BJ (cell line): ENCODE data around the gene ZFP36L2. TPM values are rescaled to one million over a fixed set of nuclear protein-coding genes. Genes with fewer than 3 reads are reported as not detected.

Experiments used
- CTCF ChIA-PET: fragments of 350-600 bp; formaldehyde crosslinking; extraction: SDS; loops from one replicate; lab custom pipeline; 2021; ENCODE audit warnings: antibody characterized with exemption, inconsistent platforms; lab: Yijun Ruan, JAX
- POLR2A ChIA-PET: fragments of 300-600 bp; sonication (Branson Sonifier 250); formaldehyde crosslinking; extraction: SDS; loops from one replicate; lab custom pipeline; 2021; ENCODE audit warnings: antibody characterized with exemption; lab: Charles Lee
- DNase-seq: peaks from one replicate; pipeline ENCODE4 v3.0.0-alpha.2; 2011; ENCODE audit warnings: low read depth
- H3K27me3 ChIP-seq: 2 replicates; pipeline ENCODE4 v1.6.0; 2011; ENCODE audit warnings: low read length; ENCODE audit not compliant: control insufficient read depth, insufficient read depth
- H3K36me3 ChIP-seq: 2 replicates; pipeline ENCODE4 v1.5.1; 2011; ENCODE audit warnings: low read length; ENCODE audit not compliant: control insufficient read depth, insufficient read depth
- H3K4me3 ChIP-seq: 2 replicates; pipeline ENCODE4 v1.5.1; 2011; ENCODE audit warnings: low read depth, mild to moderate bottlenecking, control low read depth, low read length
- polyA plus RNA-seq: library from polyadenylated mRNA; depleted of rRNA; stranded (reverse); fragments of >200 nt; gene quantifications from 2 replicates; pipeline ENCODE4 v1.2.3, GENCODE V29; 2011
- TF ChIP-seq, protein P1 (sequence below): IDR thresholded peaks from 2 replicates; pipeline ENCODE4 v1.5.1; 2011; ENCODE audit warnings: low read depth, mild to moderate bottlenecking, control low read depth, inconsistent platforms, low read length, moderate library complexity; ENCODE audit not compliant: insufficient read depth

The ZFP36L2 gene
- polyA plus RNA-seq, 1 experiment, result 4.0 TPM

DNA sequence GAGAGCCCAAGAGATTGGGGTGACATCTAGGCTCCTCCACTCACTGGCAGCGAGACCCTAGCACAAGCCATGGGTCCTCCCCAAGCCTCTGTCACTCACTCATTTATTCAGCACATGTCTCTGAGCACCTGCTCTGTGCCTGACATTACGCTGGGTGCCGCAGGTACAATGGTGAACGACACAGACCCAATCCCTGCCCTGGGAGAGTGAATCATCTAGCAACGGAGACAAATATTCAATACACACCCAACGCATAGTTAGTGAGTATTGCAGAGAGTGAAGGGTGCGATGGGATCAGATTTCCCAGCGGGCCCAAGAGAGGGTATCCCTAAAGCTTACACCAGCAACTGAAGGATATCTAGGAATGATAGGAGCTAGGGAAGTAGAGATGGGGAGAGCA lies 45.5 kb downstream of the ZFP36L2 start:
- CTCF ChIA-PET, result no interaction called here
- no peak for DNase-seq
- TF ChIP-seq, protein P1, sequence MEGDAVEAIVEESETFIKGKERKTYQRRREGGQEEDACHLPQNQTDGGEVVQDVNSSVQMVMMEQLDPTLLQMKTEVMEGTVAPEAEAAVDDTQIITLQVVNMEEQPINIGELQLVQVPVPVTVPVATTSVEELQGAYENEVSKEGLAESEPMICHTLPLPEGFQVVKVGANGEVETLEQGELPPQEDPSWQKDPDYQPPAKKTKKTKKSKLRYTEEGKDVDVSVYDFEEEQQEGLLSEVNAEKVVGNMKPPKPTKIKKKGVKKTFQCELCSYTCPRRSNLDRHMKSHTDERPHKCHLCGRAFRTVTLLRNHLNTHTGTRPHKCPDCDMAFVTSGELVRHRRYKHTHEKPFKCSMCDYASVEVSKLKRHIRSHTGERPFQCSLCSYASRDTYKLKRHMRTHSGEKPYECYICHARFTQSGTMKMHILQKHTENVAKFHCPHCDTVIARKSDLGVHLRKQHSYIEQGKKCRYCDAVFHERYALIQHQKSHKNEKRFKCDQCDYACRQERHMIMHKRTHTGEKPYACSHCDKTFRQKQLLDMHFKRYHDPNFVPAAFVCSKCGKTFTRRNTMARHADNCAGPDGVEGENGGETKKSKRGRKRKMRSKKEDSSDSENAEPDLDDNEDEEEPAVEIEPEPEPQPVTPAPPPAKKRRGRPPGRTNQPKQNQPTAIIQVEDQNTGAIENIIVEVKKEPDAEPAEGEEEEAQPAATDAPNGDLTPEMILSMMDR, result no peak
- Histone ChIP-seq H3K4me3 (no peak overlapping the region), H3K27me3 (no peaks in the 10 kb centered on the region), H3K36me3 (no peaks in the 10 kb centered on the region)
- POLR2A ChIA-PET, result interaction anchor here (0.6 kb wide), 1 partner anchor 252 kb away, joined by 3 read pairs; no protein-coding TSS in a partner anchor

DNA sequence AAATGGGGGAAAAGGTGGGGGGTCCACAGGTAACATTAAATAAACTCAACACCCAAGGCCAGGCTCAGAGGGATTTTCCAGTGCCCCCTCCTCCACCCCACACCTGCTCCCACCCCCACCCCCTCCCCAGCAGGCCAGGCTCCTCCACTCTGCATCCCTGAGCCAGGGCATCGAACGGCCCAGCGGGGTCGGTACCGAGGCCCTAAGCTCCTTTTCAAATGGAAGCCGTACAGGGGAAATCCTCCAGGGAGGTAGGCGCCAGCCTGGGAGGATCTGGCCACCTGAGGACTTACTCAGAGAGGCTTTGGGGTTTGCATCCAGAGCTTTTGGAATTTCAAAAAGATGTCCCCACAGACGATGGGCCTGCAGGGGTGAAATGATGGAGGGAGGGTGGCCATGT lies 46.5 kb downstream of the ZFP36L2 start:
- no peak for DNase-seq
- ChIA-PET POLR2A (interaction anchor here (0.5 kb wide), 1 partner anchor 41 kb away, joined by 3 read pairs; no protein-coding TSS in a partner anchor), CTCF (interaction anchor here (0.7 to 1.0 kb wide), 2 partner anchors 23 to 49 kb away, joined by 3 read pairs; no protein-coding TSS in a partner anchor)
- Histone ChIP-seq H3K36me3 (no peaks in the 10 kb centered on the region), H3K4me3 (no peak overlapping the region), H3K27me3 (no peaks in the 10 kb centered on the region)
- TF ChIP-seq, protein P1, result no peak

DNA sequence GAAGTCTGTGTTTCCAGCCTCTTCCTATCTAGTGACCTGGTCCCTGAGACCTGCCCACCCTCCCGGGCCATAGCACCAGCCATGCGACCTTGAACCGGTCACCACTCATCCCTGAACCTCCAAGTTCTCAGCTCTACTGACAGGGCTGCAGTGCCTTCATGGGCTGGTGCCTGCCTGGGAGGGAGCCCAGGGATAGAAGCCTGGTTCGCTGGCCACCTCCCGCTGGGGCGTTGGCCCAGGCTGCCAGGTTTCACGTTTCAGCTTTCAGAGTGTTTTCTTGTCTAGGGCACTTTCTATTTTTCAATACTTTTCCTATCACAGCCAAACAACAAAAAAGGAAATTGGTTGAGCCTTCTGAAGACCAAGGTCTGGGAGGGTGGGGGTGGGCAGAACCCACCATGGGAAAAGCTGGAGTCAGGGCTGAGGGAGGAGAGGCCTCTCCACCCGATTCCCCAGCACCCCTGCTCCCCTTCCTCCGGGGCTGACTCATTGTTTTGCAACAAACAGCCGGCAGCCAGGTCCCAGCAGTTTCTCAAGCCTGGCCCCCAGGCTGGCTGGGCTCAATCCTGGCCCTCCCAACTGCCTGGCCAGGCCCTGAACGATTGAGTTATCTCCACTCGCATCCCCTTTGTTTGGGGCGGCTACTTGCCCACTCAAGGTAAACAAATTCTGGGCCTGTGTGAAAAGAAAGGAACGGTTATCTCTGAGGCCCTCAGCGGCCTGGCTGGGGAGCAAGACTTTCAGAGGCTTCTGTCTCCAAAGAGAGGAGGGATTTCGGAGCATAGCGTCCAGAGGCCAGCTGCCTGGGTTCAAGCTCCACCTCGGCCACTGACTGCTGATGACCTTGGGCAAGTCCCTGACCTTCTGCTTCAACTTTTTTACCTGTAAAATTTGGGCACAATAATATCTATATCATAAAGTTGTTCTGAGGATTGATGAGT lies 47.5 kb downstream of the ZFP36L2 start:
- POLR2A ChIA-PET, result no interaction called here
- Histone ChIP-seq H3K27me3 (no peaks in the 10 kb centered on the region), H3K4me3 (no peak overlapping the region), H3K36me3 (no peaks in the 10 kb centered on the region)
- peak; percentile 51 for DNase-seq
- TF ChIP-seq, protein P1, result no peak
- CTCF ChIA-PET, result interaction anchor here (1.0 to 1.4 kb wide), 3 partner anchors 9 to 50 kb away, joined by 3 read pairs; no protein-coding TSS in a partner anchor

DNA sequence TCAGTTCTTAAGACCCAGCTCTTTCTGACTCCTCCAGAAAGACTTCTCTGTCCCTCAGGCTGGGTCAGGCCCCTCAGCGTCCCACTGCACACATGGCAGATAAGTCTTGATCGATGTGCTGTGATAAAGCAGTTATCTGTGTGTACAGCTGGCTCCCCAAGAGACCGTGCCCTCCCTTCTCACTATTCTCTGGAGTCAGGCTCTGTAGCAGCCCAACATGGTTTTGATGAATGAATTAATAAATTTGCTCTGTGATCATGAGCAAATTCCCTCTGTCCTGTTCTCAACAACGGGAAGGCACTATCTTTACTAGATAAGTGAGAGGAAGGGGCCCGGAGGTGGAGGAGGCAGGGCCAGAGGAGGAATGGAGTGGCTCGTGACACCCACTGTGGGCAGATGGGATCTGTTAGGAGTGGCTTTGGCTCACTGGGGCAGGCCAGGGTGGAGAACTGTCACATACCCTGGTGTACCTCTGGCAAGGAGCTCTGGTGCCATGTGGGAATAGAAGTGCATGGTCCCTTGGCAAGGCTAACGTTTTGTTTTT lies 48.3 kb downstream of the ZFP36L2 start:
- H3K27me3 ChIP-seq, result no peaks in the 10 kb centered on the region
- CTCF ChIA-PET, result interaction anchor here (1.2 to 1.4 kb wide), 3 partner anchors 8 to 107 kb away, joined by 3 read pairs; no protein-coding TSS in a partner anchor
- no peaks in the 10 kb centered on the region for H3K36me3 ChIP-seq
- TF ChIP-seq, protein P1, result no peak
- POLR2A ChIA-PET, result no interaction called here
- H3K4me3 ChIP-seq, result no peak overlapping the region
- no peak for DNase-seq

DNA sequence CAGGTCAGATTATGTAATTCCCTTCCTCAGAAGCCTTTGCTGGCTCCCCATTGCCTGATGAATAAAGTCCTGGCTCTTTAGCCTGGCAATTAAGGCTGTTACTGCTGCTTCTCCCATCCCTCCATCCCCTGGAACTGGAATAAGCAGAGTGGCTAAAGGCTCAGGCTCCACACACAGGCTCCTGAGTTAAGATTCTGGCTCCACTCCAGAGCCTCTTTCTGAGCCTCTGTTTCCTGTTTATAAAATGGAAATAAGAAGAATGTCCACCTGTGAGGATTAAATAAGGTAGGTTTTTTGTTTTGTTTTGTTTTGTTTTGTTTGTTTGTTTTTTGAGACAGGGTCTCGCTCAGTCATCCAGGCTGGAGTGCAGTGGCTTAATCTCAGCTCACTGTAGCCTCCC lies 50.0 kb downstream of the ZFP36L2 start:
- CTCF ChIA-PET, result no interaction called here
- Histone ChIP-seq H3K27me3 (no peaks in the 10 kb centered on the region), H3K36me3 (no peaks in the 10 kb centered on the region), H3K4me3 (no peak overlapping the region)
- DNase-seq, result no peak
- POLR2A ChIA-PET, result no interaction called here
- TF ChIP-seq, protein P1, result no peak
